Right lung (tissue), 5 donors: ENCODE measurements around the gene ITPA. TPM values are rescaled to one million over a fixed set of nuclear protein-coding genes. Genes with fewer than 3 reads are reported as not detected.
A peak's percentile ranks its signal among the peaks of the same experiment; 100 is the strongest.
"Not testable (repeated sequence)": the region's sequence is repeated elsewhere in the genome, so short reads cannot be mapped to it uniquely, and the experiment has no call there.

Experiments
- DNase-seq, 2 donors: peaks; one replicate each; pipeline ENCODE4 v3.0.0-alpha.2; 2013
- polyA plus RNA-seq, 5 donors: library from polyadenylated mRNA; unstranded; fragments of 120-200 nt; gene quantifications; one replicate each; pipeline versions ENCODE4 v1.2.1 to v1.2.3, GENCODE V29; 2013; ENCODE audit warnings: inconsistent platforms in 1 of 5, low replicate concordance in 1 of 5; ENCODE audit not compliant: insufficient read length in 5 of 5, insufficient read depth in 1 of 5

The ITPA gene
- polyA plus RNA-seq, 5 donors, result 33.9 to 71.5 (median 50.4) TPM

DNA sequence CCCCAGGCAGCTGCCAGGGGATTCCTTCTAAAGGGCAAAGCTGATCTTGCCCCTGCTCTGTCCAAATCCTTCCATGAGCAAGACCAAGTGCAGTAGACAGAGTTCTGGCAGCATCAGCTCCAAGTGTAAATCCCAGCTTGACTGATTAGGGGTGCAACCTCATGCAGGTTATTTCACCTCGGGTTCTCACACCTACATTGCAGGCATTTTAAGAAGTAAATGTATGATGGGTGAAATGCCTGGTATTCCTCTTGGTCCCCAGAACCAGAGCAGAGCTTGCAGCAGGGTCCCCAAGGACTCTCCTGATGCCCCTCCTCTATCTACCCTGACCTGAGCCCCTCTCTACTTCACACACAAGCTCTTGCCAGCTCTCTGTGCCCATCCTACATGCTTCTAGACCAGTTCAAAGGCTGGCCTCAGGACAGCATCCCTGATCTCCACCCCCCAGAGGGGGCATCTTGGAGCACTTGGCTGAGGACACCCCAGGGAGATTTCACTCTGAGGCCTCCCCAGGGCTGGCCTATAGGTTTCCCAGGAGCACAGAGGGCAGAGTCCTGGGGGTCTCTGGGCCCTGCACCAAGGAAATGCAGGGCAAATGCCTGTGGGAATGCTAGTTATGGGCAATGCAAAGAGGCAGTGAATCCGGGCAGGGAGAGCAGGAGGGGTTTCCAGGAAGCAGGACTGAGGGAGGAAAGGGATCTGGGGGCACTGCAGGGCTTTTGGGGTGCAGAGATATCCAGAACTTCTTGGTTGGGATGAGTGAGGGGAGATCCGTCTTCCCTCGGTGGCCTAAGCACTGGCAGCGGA is 37.0 kb upstream of the ITPA start:
- DNase-seq, result no peak

DNA sequence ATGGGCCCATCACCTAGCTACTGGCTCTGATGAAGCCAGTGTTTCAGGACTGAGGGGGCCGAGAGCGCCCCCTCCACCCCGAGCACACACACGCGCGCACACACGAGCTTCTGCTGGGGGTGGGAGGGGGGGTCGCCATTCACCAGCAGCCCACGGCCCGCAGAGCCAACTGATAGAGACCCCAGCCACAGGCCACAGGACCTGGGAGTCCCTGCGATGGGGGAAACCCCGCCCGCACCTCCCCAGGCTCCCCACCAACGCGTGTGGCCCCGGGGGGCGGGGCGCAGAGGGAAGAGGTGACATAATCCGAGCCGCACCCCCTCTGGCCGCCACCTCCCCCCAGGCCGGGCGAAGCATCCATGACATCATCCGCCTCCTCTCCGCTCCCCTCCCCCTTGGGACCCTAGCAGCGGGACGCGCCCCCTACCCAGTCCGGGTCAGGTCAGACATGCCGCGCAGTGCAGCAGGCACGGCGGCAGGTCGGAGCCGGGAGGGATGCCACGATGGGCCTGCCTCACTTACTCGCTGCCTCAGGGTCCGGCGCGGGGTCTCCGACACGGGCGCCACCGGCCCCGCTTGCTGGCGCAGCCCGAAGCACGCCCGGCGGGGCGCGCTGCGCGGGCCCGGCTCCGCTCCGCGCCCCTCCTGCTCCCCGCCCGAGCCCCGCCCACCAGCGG is 36.2 kb upstream of the ITPA start, which contains the start of gene LZTS3:
LZTS3 (minus strand) TSS at position 617 of the 677 bp plus-strand sequence. CDS start 6,386 bp downstream, outside the sequence.
- DNase-seq, result peak; percentile 63 to 67

DNA sequence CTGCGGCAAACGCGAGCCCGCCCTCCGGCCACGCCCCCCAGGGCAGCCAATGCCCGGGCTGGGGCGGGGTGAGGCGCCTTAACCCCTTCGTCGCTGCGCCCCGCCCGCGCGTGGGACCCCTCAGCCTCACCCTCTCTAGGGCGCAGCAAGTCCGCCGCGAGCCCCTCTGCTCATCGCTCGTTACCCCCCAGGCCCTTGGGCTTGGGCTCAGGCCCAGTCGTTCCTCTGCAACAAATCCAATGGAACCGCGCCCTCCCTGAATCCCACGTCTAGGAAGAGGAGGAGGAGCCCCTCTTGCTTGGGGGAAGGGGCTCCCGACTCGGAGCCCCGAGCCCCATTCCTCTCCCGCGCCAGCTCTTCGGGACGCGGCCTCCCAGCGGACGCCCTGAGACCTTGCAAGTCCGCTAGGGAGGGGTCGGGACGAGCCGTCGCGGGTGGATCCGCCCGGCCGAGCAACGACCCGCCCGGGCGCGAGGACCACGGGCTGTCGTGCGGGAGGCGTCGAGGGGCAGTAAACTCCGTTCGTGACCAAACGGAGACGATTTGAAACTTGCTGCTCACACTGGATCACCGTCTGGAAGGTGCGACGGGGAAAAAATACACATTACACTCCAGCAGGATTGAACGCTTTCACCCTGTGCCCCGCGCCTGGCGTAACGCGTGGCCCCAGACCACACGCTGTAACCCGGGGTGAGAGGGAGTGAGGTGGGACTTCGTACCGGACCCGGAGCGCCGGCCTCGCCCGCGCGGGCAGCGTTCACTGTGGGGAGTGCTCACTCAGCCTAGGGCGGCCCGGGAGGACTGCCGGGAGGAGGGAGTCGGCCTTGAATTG is 35.5 kb upstream of the ITPA start:
- peak; percentile 90 for DNase-seq

DNA sequence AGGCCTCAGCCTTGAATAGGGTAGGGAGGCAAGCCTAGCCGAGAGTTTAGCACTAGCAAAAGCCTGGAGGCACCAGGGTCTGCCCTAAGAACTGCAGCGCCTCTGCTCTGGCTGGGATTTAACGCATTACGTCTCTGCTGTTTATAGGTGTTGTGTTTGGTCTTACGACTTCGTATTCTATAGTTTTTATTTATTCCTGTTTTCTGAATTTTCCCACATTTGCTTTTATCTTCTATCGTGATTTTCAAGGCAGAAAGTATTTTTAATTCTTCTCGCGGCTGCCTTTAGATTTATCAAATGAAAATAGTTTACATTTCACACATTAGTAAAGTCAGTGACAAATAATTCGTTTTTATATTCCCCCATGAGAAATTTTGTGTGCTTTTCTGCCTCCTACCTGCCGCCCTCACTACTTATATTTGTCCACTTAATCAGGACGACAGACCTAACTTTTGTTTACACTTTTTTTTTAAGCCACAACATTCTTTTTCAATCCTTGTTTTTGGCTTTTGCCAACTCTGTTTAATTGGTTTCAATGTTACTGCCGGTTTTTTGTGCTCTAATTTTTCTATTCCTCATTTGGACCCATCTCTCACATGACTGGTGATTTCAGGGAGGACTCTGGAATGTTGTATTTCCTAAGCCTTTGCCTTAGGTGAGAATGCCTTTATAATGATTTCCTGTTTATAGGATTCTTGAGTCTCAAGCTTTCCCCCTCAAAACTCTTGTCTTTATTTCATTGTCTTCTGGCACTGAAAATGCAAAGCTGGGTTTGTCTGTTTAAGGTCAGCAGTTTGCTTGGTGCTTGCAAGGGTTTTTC is 34.6 kb upstream of the ITPA start:
- no peak for DNase-seq

DNA sequence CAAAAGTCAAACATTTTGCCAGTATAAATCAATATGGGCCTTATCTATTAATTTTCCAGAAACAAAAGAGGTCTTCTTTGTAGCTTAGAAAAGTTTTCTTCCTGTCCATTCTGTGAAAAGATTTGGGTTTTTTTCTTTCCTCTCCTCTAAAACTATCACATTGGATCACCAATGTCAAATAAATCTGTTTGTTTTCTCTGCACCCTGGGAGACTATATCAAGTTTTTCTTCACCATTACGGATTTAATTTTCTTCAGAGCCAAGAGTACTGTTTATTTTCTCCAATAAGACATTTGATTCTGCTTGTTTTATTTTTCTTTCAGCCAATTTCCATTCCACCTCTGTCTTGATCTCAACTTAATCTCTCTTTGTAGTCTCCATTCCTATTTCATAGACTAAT is 34.0 kb upstream of the ITPA start:
- DNase-seq, result no peak

DNA sequence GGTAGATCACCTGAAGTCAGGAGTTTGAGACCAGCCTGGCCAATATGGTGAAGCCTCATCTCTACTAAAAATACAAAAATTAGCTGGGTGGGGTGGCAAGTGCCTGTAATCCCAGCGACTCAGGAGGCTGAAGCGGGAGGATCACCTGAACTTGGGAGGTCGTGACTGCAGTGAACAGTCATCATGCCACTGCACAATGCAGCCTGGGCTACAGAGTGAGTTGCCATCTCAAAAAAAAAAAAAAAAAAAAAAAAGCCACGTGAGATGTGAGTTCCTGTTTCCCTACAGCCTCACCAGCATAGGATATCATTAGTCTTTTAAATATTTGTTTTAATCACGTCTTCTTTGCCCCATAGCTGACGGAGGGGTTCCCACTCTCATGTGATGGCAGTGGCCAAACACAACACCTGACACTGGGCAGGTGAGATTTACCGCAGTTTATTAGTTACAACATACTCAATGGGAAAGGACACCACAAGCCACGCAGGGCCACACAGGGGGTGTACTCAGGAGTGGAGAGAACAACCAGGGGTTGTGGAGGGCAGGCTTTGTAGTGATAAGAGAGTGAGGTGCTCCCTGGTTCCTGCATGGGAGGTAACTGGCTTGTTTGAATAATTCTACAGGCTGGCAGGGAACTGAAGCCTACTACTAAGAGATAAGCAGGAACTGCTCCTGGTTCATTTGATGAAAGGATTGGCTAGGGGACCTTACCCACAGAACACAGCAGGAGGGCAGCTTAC is 31.4 kb upstream of the ITPA start:
- no peak for DNase-seq

DNA sequence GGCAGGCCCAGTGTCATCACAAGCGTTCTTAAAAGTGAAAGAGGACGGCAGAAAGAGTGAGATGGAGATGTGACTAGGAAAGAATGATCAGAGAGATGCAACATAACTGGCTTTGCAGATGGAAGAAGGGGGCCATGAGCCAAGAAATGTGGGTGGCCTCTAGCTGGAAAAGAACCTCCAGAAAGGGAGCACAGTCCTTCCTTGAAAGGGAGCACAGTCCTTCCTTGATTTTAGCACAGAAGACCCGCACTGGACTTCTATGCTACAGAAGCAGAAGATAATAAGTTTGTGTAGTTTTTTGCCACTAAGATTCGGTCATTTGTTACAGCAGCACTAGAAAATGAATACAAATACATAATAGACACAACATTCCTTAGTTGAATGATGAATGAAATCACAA is 29.0 kb upstream of the ITPA start:
- no peak for DNase-seq

DNA sequence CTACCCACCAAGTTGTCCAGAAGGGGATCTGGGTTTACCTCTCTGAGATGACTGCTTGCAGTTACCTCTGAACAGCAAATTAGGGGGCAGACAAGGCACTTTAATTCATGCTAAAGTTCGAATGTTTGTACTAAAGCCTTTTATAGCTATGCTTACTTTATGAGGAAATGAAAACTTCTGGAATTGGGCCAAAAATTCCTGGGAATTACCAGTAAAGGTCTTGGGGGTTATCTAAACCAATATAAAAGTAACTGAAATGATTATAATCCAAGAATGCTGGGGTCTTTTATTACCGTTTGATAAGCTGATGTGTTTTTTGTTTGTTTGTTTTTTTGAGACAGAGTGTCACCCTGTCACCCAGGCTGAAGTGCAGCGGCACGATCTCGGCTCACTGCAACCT is 28.0 kb upstream of the ITPA start:
- DNase-seq, result no peak

DNA sequence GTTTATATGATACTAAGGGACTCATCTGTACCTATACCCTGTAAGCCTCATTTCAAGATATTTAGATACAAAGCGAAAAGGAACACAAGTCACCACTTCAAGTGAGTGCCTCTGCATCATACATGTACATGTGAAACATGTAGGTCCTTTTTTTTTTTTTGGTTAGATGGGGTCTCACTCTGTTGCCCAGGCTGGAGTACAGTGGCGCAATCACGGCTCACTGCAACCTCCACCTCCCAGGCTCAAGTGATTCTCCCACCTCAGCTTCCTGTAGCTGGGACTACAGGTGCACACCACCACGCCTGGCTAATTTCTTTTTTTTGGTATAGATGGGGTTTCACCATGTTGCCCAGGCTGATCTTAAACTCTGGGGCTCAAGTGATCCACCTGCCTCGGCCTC is 26.9 kb upstream of the ITPA start:
- not testable (repeated sequence) for DNase-seq

DNA sequence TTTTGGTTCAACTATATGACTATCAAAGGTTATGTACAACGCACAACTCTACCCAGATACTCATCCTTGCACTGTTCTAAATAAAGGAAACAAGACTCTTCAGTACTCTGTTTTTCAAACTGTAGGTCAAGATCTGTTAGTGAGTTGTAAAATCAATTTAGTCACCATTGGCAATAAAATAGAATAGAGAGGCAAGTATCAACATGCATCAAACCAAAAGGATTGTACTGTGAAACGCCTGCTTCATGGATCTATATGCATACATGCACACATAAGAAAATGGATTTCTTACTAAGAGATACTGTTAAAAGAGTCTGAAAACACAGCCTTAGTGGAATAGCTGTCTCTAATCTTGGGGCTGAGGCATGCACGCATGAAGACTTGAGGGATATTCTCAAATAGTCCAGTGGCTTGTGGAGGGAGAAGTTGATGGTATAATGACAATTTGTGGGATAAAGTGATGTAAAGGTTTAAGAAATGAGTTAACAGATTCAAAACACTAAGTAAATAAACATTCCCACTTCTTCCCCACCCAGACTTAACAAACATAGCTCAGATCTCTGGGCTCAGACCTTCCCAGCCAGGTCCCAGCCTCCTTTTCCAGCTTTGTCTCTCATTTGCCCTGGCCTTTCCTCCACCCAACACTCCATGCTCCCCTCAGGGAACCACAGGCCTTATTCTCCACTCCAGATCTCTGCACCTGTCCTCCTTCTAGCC is 25.2 kb upstream of the ITPA start:
- no peak for DNase-seq

DNA sequence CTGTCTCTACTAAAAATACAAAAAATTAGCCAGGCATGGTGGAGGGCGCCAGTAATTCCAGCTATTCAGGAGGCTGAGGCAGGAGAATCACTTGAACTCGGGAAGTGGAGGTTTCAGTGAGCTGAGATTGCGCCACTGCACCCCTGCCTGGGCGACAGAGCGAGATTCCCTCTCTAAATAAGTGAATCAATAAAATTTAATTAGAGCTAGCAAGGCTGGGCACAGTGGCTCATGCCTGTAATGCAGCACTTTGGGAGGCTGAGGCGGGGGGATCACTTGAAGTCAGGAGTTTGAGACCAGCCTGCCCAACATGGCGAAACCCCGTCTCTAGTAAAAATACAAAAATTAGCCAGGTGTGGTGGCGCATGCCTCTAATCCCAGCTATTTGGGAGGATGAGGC is 21.4 kb upstream of the ITPA start:
- DNase-seq, result not testable (repeated sequence)

DNA sequence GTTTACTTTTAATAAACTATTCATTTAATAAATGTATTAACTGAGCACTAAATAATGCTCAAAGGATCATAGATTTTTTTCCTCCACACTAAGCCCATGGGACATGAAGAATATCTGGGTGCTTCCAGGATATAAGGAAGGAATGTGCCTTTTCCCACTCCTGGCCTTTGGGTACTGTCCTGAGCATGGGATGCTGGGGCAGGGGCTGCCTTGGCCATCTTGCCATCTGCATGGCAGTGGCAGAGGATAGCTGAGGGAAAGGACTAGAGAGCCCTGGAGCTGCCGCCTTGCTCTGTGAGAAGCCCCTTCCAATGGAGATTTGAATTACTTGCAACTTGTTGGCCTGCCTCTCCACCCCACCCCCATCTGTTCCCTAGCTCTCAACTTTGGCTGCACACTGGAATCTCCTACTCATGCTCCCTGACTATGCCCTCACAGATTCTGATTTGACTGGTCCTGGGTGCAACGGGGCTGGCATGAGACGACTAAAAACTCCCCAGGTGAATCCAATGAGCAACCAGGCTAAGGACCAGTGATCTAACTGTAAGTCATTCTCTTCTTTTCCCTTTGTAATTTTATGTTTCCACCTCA is 20.4 kb upstream of the ITPA start:
- DNase-seq, result no peak

DNA sequence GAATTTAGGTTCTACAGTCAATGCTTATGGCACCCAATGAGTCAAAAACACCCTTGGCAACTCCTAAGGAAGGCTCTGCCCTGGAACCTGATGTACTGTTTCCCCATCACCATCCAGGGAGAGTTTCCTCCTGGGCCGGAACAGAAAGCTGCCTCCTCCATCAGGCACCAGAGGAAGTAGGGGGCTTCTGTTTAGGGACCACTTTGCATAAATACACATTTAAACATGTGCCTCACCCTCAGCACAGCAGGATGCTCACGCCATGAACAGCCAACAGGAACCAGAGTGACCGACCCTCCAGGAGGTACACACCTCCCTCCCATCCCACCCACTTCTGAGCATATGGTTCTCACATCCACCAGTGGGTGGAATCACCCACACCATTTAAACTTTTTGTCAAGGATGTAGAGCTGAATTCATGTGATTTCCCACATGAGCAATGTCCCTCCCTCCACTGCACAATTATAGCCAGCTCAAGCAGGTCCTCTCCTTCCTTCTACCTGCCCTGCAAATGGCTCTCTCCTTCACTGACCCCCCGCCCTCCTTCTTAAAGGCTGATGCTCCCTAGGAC is 19.7 kb upstream of the ITPA start:
- DNase-seq, result no peak

DNA sequence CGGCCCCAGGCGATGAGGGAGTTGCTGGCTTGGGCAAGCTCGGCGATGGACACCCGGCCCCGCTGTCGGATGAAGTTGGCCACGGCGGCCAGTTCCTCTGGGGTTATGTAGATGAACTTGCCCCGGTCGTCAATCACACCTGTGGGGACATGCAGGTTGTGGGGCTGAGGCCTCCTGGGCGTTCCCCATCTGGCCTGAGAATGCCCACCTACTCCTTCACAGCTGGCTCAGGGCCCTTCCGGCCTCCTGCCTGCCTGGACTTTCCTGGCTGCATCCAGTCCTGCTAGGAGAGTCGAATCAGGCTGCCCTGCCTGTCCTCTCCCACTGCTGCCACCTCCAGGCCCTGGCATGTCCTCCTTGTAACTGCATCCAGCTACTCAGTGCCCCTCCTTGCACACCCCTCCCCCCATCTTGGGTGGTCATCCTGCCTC is 18.6 kb upstream of the ITPA start:
- no peak for DNase-seq

DNA sequence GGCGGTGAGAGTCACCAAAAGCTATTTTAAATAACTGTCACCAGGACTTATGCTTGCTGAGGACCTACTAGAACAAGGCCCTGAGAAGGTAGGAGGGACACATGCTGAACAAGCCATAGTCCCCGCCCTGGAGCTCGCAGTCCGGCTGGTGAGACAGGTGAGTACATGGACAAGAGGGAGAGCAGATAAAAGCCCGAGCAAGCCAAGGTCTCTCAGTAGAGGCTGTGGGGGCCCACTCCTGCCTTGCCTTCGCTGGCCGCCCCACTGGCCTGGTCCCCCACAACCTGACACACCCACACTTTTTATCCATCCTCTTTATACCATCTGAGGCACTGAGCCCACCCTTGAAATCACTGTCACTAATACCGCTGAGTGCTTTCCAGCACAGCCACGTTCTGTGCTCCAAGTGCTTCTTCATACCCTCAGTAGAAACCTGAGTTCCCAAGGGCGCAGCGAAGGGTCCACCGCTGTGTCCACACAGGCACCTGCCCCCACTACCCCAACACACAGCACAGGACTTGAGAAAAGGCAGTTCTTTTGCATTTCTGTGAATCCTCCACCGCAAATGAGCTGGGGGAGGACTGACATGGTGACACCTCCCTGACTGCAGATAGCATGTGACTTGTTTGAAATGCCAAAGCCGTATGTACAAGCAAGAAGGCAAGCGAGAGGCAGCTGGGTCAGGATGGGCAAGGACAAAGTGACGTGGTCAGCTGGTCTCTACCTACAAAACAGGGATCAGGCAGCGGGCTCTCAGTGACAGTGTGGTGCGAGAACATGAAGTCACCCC is 16.9 kb upstream of the ITPA start:
- no peak for DNase-seq

DNA sequence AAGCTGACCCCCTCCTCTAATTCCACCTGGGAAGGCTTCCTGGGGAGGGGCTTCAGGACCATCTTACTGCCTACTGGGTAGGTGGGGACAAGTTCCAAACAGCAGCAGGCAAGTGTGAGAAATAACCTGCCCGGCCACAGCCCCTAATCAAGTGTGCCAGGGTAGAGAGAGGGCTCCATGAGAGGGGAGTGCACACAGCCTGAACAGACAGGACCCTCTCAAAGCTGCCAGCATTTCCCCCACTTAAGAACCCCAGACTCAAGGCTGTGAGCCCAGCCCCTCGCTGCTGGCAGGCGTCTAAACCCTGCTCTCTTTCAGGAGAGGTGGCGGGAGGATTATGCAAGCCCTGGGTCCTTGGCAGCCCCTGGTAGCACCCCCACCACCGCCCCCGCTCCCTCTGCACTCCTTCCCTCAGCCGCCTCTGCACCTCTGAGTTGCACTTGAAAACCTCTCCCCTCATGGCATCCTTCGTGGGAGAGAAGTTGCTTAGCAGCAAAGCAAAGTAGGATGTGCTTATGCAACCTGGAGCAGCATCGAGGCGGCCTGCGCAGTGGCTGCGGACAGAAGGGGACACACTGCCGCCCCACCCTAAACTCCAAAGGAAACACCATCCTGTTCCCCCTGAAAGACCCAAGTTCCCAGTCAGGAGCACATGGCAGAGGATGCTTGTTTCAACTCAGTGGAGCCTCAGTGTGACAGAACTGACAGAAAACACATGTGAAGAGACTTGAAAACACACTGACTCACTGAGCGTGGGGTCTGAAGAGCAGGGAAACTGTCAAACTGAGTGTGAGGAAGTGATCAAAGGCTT is 15.3 kb upstream of the ITPA start:
- no peak for DNase-seq

DNA sequence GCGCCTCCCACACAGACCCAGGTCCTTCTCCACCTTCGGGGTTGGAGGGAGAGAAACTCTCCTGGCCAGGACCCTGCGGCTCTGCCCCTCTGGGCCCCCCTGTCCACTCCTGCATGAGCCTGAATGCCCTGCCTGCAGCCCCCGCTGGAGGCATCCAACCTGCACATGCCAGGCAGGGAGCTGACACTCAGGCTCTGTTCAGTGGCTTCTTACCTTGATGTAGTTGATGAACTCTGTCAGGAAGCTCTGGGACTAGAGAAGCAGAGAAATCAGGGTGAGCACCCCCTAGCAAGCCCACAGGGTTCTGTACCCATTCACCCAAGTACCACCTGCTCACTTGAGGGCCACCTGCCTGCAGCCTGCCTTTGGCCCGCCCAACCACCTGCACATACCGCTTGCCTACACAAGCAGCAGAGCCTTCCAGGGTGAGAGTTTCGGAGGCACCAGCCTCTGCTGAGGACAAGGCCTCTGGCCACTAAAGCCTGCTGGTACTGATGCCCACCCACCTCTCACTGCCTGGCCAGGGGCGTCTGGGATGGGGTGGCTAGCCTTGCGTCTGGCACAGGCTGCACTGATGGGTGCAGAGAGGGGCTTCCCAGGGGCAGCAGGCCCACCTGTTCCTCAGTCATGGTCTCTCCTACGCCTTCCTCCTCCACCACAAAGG is 14.5 kb upstream of the ITPA start:
- DNase-seq, result no peak
